ENCODE measurements around the gene SH3TC1.

The SH3TC1 gene

GRCh38 chr4:8263397-8263796 lies 64.3 kb downstream of the SH3TC1 start:
- H3K4me1 ChIP-seq (ENCODE audit: control insufficient read depth in 1 of 2, insufficient read depth in 1 of 2, low read depth in 1 of 2, low read length in 1 of 2): peaks cover 20 to 21% of the 10 kb centered on the region in 2 experiments
- no peak overlapping the region for H3K27ac ChIP-seq
- TF ChIP-seq, protein P1, sequence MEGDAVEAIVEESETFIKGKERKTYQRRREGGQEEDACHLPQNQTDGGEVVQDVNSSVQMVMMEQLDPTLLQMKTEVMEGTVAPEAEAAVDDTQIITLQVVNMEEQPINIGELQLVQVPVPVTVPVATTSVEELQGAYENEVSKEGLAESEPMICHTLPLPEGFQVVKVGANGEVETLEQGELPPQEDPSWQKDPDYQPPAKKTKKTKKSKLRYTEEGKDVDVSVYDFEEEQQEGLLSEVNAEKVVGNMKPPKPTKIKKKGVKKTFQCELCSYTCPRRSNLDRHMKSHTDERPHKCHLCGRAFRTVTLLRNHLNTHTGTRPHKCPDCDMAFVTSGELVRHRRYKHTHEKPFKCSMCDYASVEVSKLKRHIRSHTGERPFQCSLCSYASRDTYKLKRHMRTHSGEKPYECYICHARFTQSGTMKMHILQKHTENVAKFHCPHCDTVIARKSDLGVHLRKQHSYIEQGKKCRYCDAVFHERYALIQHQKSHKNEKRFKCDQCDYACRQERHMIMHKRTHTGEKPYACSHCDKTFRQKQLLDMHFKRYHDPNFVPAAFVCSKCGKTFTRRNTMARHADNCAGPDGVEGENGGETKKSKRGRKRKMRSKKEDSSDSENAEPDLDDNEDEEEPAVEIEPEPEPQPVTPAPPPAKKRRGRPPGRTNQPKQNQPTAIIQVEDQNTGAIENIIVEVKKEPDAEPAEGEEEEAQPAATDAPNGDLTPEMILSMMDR (IDR thresholded peaks at IDR 0.05): no peak
- peaks cover 6% of the 10 kb centered on the region for H3K27me3 ChIP-seq
- H3K9me3 ChIP-seq: no peaks in the 10 kb centered on the region
- no peak overlapping the region for H3K4me3 ChIP-seq (ENCODE audit: low read depth in 1 of 2, low read length in 1 of 2)
- no peaks in the 10 kb centered on the region for H3K36me3 ChIP-seq

GRCh38 chr4:8264106-8264505 lies 65.0 kb downstream of the SH3TC1 start:
- TF ChIP-seq, protein P1 (IDR thresholded peaks at IDR 0.05): no peak
- peaks cover 27 to 28% of the 10 kb centered on the region in 2 experiments for H3K4me1 ChIP-seq (ENCODE audit: control insufficient read depth in 1 of 2, insufficient read depth in 1 of 2, low read depth in 1 of 2, low read length in 1 of 2)
- H3K9me3 ChIP-seq: no peaks in the 10 kb centered on the region
- H3K4me3 ChIP-seq (ENCODE audit: low read depth in 1 of 2, low read length in 1 of 2): no peak overlapping the region
- H3K27ac ChIP-seq: no peak overlapping the region
- H3K27me3 ChIP-seq: no peaks in the 10 kb centered on the region
- no peaks in the 10 kb centered on the region for H3K36me3 ChIP-seq

- Histone ChIP-seq H3K4me1 (ENCODE audit: control insufficient read depth in 1 of 2, insufficient read depth in 1 of 2, low read depth in 1 of 2, low read length in 1 of 2) (peaks cover 37 to 38% of the 10 kb centered on the region in 2 experiments), H3K9me3 (no peaks in the 10 kb centered on the region), H3K36me3 (no peaks in the 10 kb centered on the region), H3K4me3 (ENCODE audit: low read depth in 1 of 2, low read length in 1 of 2) (no peak overlapping the region), H3K27ac (no peak overlapping the region), H3K27me3 (no peaks in the 10 kb centered on the region)
- TF ChIP-seq, protein P1 (IDR thresholded peaks at IDR 0.05): no peak
Measured at GRCh38 chr4:8265171-8265929, 66.3 kb downstream of the SH3TC1 start.

- Histone ChIP-seq H3K4me1 (ENCODE audit: control insufficient read depth in 1 of 2, insufficient read depth in 1 of 2, low read depth in 1 of 2, low read length in 1 of 2) (peaks cover 44 to 46% of the 10 kb centered on the region in 2 experiments), H3K27me3 (no peaks in the 10 kb centered on the region), H3K4me3 (ENCODE audit: low read depth in 1 of 2, low read length in 1 of 2) (no peak overlapping the region), H3K9me3 (no peaks in the 10 kb centered on the region), H3K36me3 (no peaks in the 10 kb centered on the region), H3K27ac (no peak overlapping the region)
- TF ChIP-seq, protein P1 (IDR thresholded peaks at IDR 0.05): no peak
Measured at GRCh38 chr4:8266088-8266487, 67.0 kb downstream of the SH3TC1 start.

DNA sequence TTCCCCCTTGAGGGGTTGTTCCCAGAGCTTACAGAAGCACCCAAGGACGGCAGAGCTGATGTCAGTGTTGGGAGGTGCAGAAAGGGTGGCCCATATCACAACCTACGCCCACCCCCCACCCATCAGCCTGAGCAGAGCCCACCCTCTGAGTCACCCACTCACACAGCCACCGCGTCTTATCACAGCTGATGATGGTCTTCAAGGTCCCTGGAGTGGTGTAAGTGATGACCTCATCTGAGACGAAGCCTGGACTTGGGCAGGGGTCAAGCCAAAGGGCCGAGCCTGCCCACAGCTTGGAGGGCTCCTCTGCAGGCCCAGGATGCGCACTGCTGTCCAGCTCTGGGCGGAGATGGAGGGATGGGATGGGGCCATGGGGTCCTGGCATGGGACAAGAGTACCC lies 67.4 kb downstream of the SH3TC1 start:
- TF ChIP-seq, protein P1 (IDR thresholded peaks at IDR 0.05): no peak
- Histone ChIP-seq H3K4me3 (ENCODE audit: low read depth in 1 of 2, low read length in 1 of 2) (no peak overlapping the region), H3K4me1 (ENCODE audit: control insufficient read depth in 1 of 2, insufficient read depth in 1 of 2, low read depth in 1 of 2, low read length in 1 of 2) (peaks cover 48 to 50% of the 10 kb centered on the region in 2 experiments), H3K27ac (no peak overlapping the region), H3K36me3 (no peaks in the 10 kb centered on the region), H3K9me3 (no peaks in the 10 kb centered on the region), H3K27me3 (no peaks in the 10 kb centered on the region)
